ENCODE data around the gene BRK1. TPM values are rescaled to one million over a fixed set of nuclear protein-coding genes. Genes with fewer than 3 reads are reported as not detected.

BRK1 gene
- total RNA-seq, 1 donor from 2014 or later = 136 TPM

- Histone ChIP-seq H4K20me1 (ENCODE audit: insufficient read depth, low read length) (no peaks in the 10 kb centered on the region), H3K9ac (ENCODE audit: low read length) (no peak overlapping the region), H3K4me1 (ENCODE audit: insufficient read depth, low read length) (no peaks in the 10 kb centered on the region), H3K27me3 (ENCODE audit: insufficient read depth, low read length) (no peaks in the 10 kb centered on the region), H3K27ac (ENCODE audit: low read depth, low read length) (no peak overlapping the region), H3K9me3 (ENCODE audit: insufficient read depth, low read depth, low read length) (no peaks in the 10 kb centered on the region), H3K79me2 (ENCODE audit: insufficient read depth, low read length) (no peaks in the 10 kb centered on the region), H2AFZ (ENCODE audit: low read depth, low read length) (no peak overlapping the region), H3K4me3 (ENCODE audit: insufficient read depth, low read depth, low read length) (no peak overlapping the region), H3K4me2 (ENCODE audit: low read length) (no peak overlapping the region), H3K36me3 (ENCODE audit: insufficient read depth, low read length) (no peaks in the 10 kb centered on the region)
- no peak for DNase-seq (ENCODE audit: low read depth)
- Mint-ChIP-seq H3K4me3 (ENCODE audit: unreplicated experiment) (no peak overlapping the region), H3K27ac (ENCODE audit: unreplicated experiment) (no peak overlapping the region), H3K4me1 (ENCODE audit: low read depth, unreplicated experiment) (peaks cover 5% of the 10 kb centered on the region), H3K36me3 (ENCODE audit: low read depth, unreplicated experiment) (no peaks in the 10 kb centered on the region), H3K27me3 (ENCODE audit: low read depth, unreplicated experiment) (no peaks in the 10 kb centered on the region), H3K9me3 (ENCODE audit: unreplicated experiment) (no peaks in the 10 kb centered on the region)
- TF ChIP-seq EZH2 (IDR thresholded peaks at IDR 0.05; ENCODE audit: insufficient read depth, low read length) = no peak
- TF ChIP-seq CTCF (IDR thresholded peaks at IDR 0.05; ENCODE audit: insufficient read depth, low read depth, low read length) = no peak
- no peak for FAIRE-seq
Observed at GRCh38 chr3:10099041-10099440, 16.4 kb upstream of the BRK1 start.

- H3K27ac Mint-ChIP-seq (ENCODE audit: unreplicated experiment) = no peak overlapping the region
- DNase-seq (ENCODE audit: low read depth) = no peak
- H3K9me3 ChIP-seq (ENCODE audit: insufficient read depth, low read depth, low read length) = no peaks in the 10 kb centered on the region
- no peak overlapping the region for H3K4me3 Mint-ChIP-seq (ENCODE audit: unreplicated experiment)
- no peaks in the 10 kb centered on the region for H3K36me3 ChIP-seq (ENCODE audit: insufficient read depth, low read length)
- H3K4me2 ChIP-seq (ENCODE audit: low read length) = no peak overlapping the region
- H3K79me2 ChIP-seq (ENCODE audit: insufficient read depth, low read length) = no peaks in the 10 kb centered on the region
- H3K27me3 Mint-ChIP-seq (ENCODE audit: low read depth, unreplicated experiment) = peaks cover 2% of the 10 kb centered on the region
- no peak overlapping the region for H3K4me3 ChIP-seq (ENCODE audit: insufficient read depth, low read depth, low read length)
- H2AFZ ChIP-seq (ENCODE audit: low read depth, low read length) = no peak overlapping the region
- no peaks in the 10 kb centered on the region for H3K4me1 ChIP-seq (ENCODE audit: insufficient read depth, low read length)
- H3K9me3 Mint-ChIP-seq (ENCODE audit: unreplicated experiment) = no peaks in the 10 kb centered on the region
- no peaks in the 10 kb centered on the region for H3K27me3 ChIP-seq (ENCODE audit: insufficient read depth, low read length)
- no peak overlapping the region for H3K9ac ChIP-seq (ENCODE audit: low read length)
- no peak for FAIRE-seq
- TF ChIP-seq EZH2 (IDR thresholded peaks at IDR 0.05; ENCODE audit: insufficient read depth, low read length) (no peak), CTCF (IDR thresholded peaks at IDR 0.05; ENCODE audit: insufficient read depth, low read depth, low read length) (no peak)
- no peaks in the 10 kb centered on the region for H3K36me3 Mint-ChIP-seq (ENCODE audit: low read depth, unreplicated experiment)
- no peaks in the 10 kb centered on the region for H3K4me1 Mint-ChIP-seq (ENCODE audit: low read depth, unreplicated experiment)
- no peaks in the 10 kb centered on the region for H4K20me1 ChIP-seq (ENCODE audit: insufficient read depth, low read length)
- H3K27ac ChIP-seq (ENCODE audit: low read depth, low read length) = no peak overlapping the region
Observed at GRCh38 chr3:10106919-10107318, 8.6 kb upstream of the BRK1 start.

DNA sequence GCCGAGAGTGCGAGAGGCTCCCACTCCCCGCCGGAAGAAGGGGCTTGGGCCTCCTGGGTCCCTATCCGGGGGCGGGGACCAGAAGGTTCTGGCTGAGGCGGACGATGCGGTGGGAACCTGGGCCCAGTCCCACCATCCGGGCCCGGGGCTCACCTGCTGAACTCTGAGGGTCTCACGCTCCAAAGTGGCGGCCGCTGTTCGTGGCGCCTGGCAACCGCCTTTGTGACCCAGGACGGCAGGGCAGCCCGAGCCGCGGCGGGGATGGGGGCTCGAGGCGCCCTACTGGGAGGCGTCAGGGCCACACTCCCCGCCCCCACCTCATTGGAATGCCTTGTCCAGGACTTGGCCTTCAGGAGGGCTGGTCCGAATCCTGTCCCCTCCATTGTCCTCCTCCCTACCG lies 7.4 kb upstream of the BRK1 start, which contains the start of gene FANCD2OS:
FANCD2OS (minus strand) TSS at position 165 of the 400 bp plus-strand sequence. CDS start 3,481 bp downstream, outside the sequence.
- Histone ChIP-seq H3K4me1 (ENCODE audit: insufficient read depth, low read length) (no peaks in the 10 kb centered on the region), H3K4me3 (ENCODE audit: insufficient read depth, low read depth, low read length) (no peak within 1 kb of the TSS), H3K36me3 (ENCODE audit: insufficient read depth, low read length) (no peaks in the 10 kb centered on the region), H3K27ac (ENCODE audit: low read depth, low read length) (no peak within 1 kb of the TSS), H3K9me3 (ENCODE audit: insufficient read depth, low read depth, low read length) (no peaks in the 10 kb centered on the region), H3K9ac (ENCODE audit: low read length) (no peak within 1 kb of the TSS), H4K20me1 (ENCODE audit: insufficient read depth, low read length) (no peaks in the 10 kb centered on the region), H3K27me3 (ENCODE audit: insufficient read depth, low read length) (no peaks in the 10 kb centered on the region), H3K4me2 (ENCODE audit: low read length) (no peak within 1 kb of the TSS), H2AFZ (ENCODE audit: low read depth, low read length) (no peak within 1 kb of the TSS), H3K79me2 (ENCODE audit: insufficient read depth, low read length) (no peaks in the 10 kb centered on the region)
- no peaks in the 10 kb centered on the region for H3K9me3 Mint-ChIP-seq (ENCODE audit: unreplicated experiment)
- no peak within 1 kb of the TSS for H3K27ac Mint-ChIP-seq (ENCODE audit: unreplicated experiment)
- H3K36me3 Mint-ChIP-seq (ENCODE audit: low read depth, unreplicated experiment) = no peaks in the 10 kb centered on the region
- TF ChIP-seq CTCF (IDR thresholded peaks at IDR 0.05; ENCODE audit: insufficient read depth, low read depth, low read length) = no peak
- TF ChIP-seq EZH2 (IDR thresholded peaks at IDR 0.05; ENCODE audit: insufficient read depth, low read length) = no peak
- H3K4me1 Mint-ChIP-seq (ENCODE audit: low read depth, unreplicated experiment) = no peaks in the 10 kb centered on the region
- no peak within 1 kb of the TSS for H3K4me3 Mint-ChIP-seq (ENCODE audit: unreplicated experiment)
- peaks cover 2% of the 10 kb centered on the region for H3K27me3 Mint-ChIP-seq (ENCODE audit: low read depth, unreplicated experiment)
- FAIRE-seq (no peak), DNase-seq (ENCODE audit: low read depth) (no peak)
